GM23248 (cell line): ENCODE data around the gene ZNF385B. TPM values are rescaled to one million over a fixed set of nuclear protein-coding genes. Genes with fewer than 3 reads are reported as not detected.
A peak's percentile ranks its signal among the peaks of the same experiment; 100 is the strongest.

Experiments used
- DNase-seq: peaks from one replicate; pipeline ENCODE4 v3.0.0-alpha.2; 2015
- H2AFZ ChIP-seq: fragments of 200-600 bp; sonication (generic); 2 replicates; pipeline ENCODE4 v1.6.1; 2016; ENCODE audit warnings: antibody characterized with exemption
- H3F3A ChIP-seq: fragments of 200-600 bp; sonication (generic); 2 replicates; pipeline ENCODE4 v1.6.1; 2016; ENCODE audit warnings: mild to moderate bottlenecking, antibody characterized with exemption, mixed run types; ENCODE audit not compliant: insufficient read depth
- H3K27ac ChIP-seq: fragments of 200-600 bp; sonication (generic); 2 replicates; pipeline ENCODE4 v1.5.1; 2016; ENCODE audit warnings: mild to moderate bottlenecking
- H3K27me3 ChIP-seq: fragments of 200-600 bp; sonication (generic); replicated peaks from 2 replicates; pipeline ENCODE4 v1.6.1; 2016; ENCODE audit warnings: mild to moderate bottlenecking; ENCODE audit not compliant: insufficient read depth
- H3K36me3 ChIP-seq: fragments of 200-600 bp; sonication (generic); 2 replicates; pipeline ENCODE4 v1.6.1; 2016; ENCODE audit warnings: low read depth, mild to moderate bottlenecking
- H3K4me1 ChIP-seq: fragments of 200-600 bp; sonication (generic); 2 replicates; pipeline ENCODE4 v1.6.1; 2016; ENCODE audit warnings: mild to moderate bottlenecking; ENCODE audit not compliant: insufficient read depth
- H3K4me2 ChIP-seq: fragments of 200-600 bp; sonication (generic); one replicate; pipeline ENCODE4 v1.6.1; 2016; ENCODE audit warnings: mild to moderate bottlenecking; ENCODE audit not compliant: unreplicated experiment
- H3K4me3 ChIP-seq: fragments of 200-600 bp; sonication (generic); 2 replicates; pipeline ENCODE4 v1.5.1; 2016; ENCODE audit warnings: mild to moderate bottlenecking
- H3K79me2 ChIP-seq: fragments of 200-600 bp; sonication (generic); 2 replicates; pipeline ENCODE4 v1.6.1; 2016; ENCODE audit warnings: mild to moderate bottlenecking; ENCODE audit not compliant: insufficient read depth
- H3K9ac ChIP-seq: fragments of 200-600 bp; sonication (generic); 2 replicates; pipeline ENCODE4 v1.6.1; 2016; ENCODE audit warnings: mild to moderate bottlenecking
- H3K9me2 ChIP-seq: fragments of 200-600 bp; sonication (generic); 2 replicates; pipeline ENCODE4 v1.6.1; 2016; ENCODE audit warnings: mixed run types, mild to moderate bottlenecking, moderate library complexity; ENCODE audit not compliant: insufficient read depth
- H3K9me3 ChIP-seq: fragments of 200-600 bp; sonication (generic); one replicate; pipeline ENCODE4 v1.6.1; 2017; ENCODE audit warnings: low read depth
- H4K20me1 ChIP-seq: fragments of 200-600 bp; sonication (generic); 2 replicates; pipeline ENCODE4 v1.6.0; 2016; ENCODE audit not compliant: insufficient read depth
- EZH2 ChIP-seq: fragments of 200-600 bp; sonication (generic); IDR thresholded peaks from 2 replicates; pipeline ENCODE4 v1.6.1; 2018; ENCODE audit warnings: antibody characterized with exemption, mild to moderate bottlenecking; ENCODE audit not compliant: insufficient read depth, poor library complexity, severe bottlenecking
- EZH2phosphoT487 ChIP-seq: fragments of 200-600 bp; sonication (generic); IDR thresholded peaks from 2 replicates; pipeline ENCODE4 v1.6.1; 2018; ENCODE audit warnings: antibody characterized with exemption, moderate library complexity, mild to moderate bottlenecking, low read depth; ENCODE audit not compliant: insufficient read depth
- WGBS, 2 experiments: methylation state at CpG; one replicate each; pipeline ENCODE4 v1.1.6; 2015 to 2017; ENCODE audit warnings: low lambda C conversion rate in 2 of 2, low coverage in 1 of 2; ENCODE audit errors: missing lambda C conversion rate in 2 of 2; 5-methylcytosine and 5-hydroxymethylcytosine counted together
- in situ Hi-C: fragments of 300-500 bp; cut with MboI; formaldehyde crosslinking; loops from 2 replicates; pipeline ENCODE4 v1.15.0; 2020
- polyA plus RNA-seq: library from polyadenylated mRNA; unstranded; fragments of >200 nt; fragmentation: Nextera tagmentation; extraction: Ambion mirVana; gene quantifications from 2 replicates; pipeline ENCODE4 v1.2.1, GENCODE V29; 2016
- total RNA-seq: library from RNA; depleted of rRNA; stranded (reverse); fragments of >200 nt; shearing (Covaris generic); gene quantifications from 2 replicates; pipeline ENCODE4 v1.2.3, GENCODE V29; 2014

Gene ZNF385B
- total and polyA plus RNA-seq, 2 experiments from 2014 or later, result 0.30 TPM; not detected in 1

- no peaks in the 10 kb centered on the region for H3K4me1 ChIP-seq
- no peaks in the 10 kb centered on the region for H3K27me3 ChIP-seq
- no peak overlapping the region for H2AFZ ChIP-seq
- in situ Hi-C loops, result no loop called here
- H3K36me3 ChIP-seq, result no peaks in the 10 kb centered on the region
- no peak overlapping the region for H3K27ac ChIP-seq
- WGBS, 2 experiments, result 71 to 82% methylated on average over 1 of the region's 1 CpG
- TF ChIP-seq EZH2 (no peak), EZH2phosphoT487 (no peak)
- H3K4me3 ChIP-seq, result no peak overlapping the region
- no peaks in the 10 kb centered on the region for H3F3A ChIP-seq
- no peak overlapping the region for H3K9ac ChIP-seq
- H3K9me3 ChIP-seq, result no peaks in the 10 kb centered on the region
- DNase-seq, result no peak
- no peaks in the 10 kb centered on the region for H3K79me2 ChIP-seq
- no peaks in the 10 kb centered on the region for H4K20me1 ChIP-seq
- H3K9me2 ChIP-seq, result no peaks in the 10 kb centered on the region
- H3K4me2 ChIP-seq, result no peak overlapping the region
These were observed 311.2 kb downstream of the ZNF385B start for GRCh38 chr2:179550214-179550613.

- no peaks in the 10 kb centered on the region for H4K20me1 ChIP-seq
- no peaks in the 10 kb centered on the region for H3K9me3 ChIP-seq
- H2AFZ ChIP-seq, result no peak overlapping the region
- no peak overlapping the region for H3K9ac ChIP-seq
- TF ChIP-seq EZH2 (no peak), EZH2phosphoT487 (no peak)
- H3K4me1 ChIP-seq, result no peaks in the 10 kb centered on the region
- H3K4me2 ChIP-seq, result no peak overlapping the region
- no peaks in the 10 kb centered on the region for H3K9me2 ChIP-seq
- no peaks in the 10 kb centered on the region for H3F3A ChIP-seq
- no peaks in the 10 kb centered on the region for H3K36me3 ChIP-seq
- no peak for DNase-seq
- H3K27ac ChIP-seq, result no peak overlapping the region
- no peak overlapping the region for H3K4me3 ChIP-seq
- no peaks in the 10 kb centered on the region for H3K79me2 ChIP-seq
- WGBS, 2 experiments, result 97 to 98% methylated on average over 2 of the region's 2 CpGs
- in situ Hi-C loops, result no loop called here
- H3K27me3 ChIP-seq, result no peaks in the 10 kb centered on the region
These were observed 314.8 kb downstream of the ZNF385B start for GRCh38 chr2:179546656-179547055.

- H3K9ac ChIP-seq, result no peak overlapping the region
- 51 to 77% methylated on average over 2 of the region's 2 CpGs for WGBS, 2 experiments
- TF ChIP-seq EZH2 (no peak), EZH2phosphoT487 (no peak)
- no peak overlapping the region for H2AFZ ChIP-seq
- H3F3A ChIP-seq, result no peaks in the 10 kb centered on the region
- H3K4me3 ChIP-seq, result no peak overlapping the region
- H3K9me3 ChIP-seq, result no peaks in the 10 kb centered on the region
- no peaks in the 10 kb centered on the region for H3K27me3 ChIP-seq
- H3K79me2 ChIP-seq, result no peaks in the 10 kb centered on the region
- no peak overlapping the region for H3K4me2 ChIP-seq
- H4K20me1 ChIP-seq, result no peaks in the 10 kb centered on the region
- H3K36me3 ChIP-seq, result no peaks in the 10 kb centered on the region
- in situ Hi-C loops, result no loop called here
- no peaks in the 10 kb centered on the region for H3K4me1 ChIP-seq
- H3K27ac ChIP-seq, result no peak overlapping the region
- no peak for DNase-seq
- H3K9me2 ChIP-seq, result no peaks in the 10 kb centered on the region
These were observed 316.4 kb downstream of the ZNF385B start for GRCh38 chr2:179545024-179545423.

- no peaks in the 10 kb centered on the region for H3K79me2 ChIP-seq
- WGBS, 2 experiments, result 75 to 90% methylated on average over 3 of the region's 3 CpGs
- in situ Hi-C loops, result no loop called here
- no peak overlapping the region for H3K4me2 ChIP-seq
- H2AFZ ChIP-seq, result no peak overlapping the region
- no peak overlapping the region for H3K27ac ChIP-seq
- H3K27me3 ChIP-seq, result no peaks in the 10 kb centered on the region
- H3K36me3 ChIP-seq, result no peaks in the 10 kb centered on the region
- TF ChIP-seq EZH2phosphoT487 (no peak), EZH2 (no peak)
- no peaks in the 10 kb centered on the region for H3K4me1 ChIP-seq
- DNase-seq, result peak; percentile 7
- H3K9me3 ChIP-seq, result no peaks in the 10 kb centered on the region
- H3K9me2 ChIP-seq, result no peaks in the 10 kb centered on the region
- H3K9ac ChIP-seq, result no peak overlapping the region
- H4K20me1 ChIP-seq, result no peaks in the 10 kb centered on the region
- no peak overlapping the region for H3K4me3 ChIP-seq
- no peaks in the 10 kb centered on the region for H3F3A ChIP-seq
These were observed 318.0 kb downstream of the ZNF385B start for GRCh38 chr2:179543361-179543901.

- Histone ChIP-seq H3K27me3 (no peaks in the 10 kb centered on the region), H3K9me2 (no peaks in the 10 kb centered on the region), H2AFZ (no peak overlapping the region), H3K4me2 (no peak overlapping the region), H3K4me1 (no peaks in the 10 kb centered on the region), H3K27ac (no peak overlapping the region), H3K9me3 (no peaks in the 10 kb centered on the region), H4K20me1 (no peaks in the 10 kb centered on the region), H3K79me2 (no peaks in the 10 kb centered on the region), H3K9ac (no peak overlapping the region), H3F3A (no peaks in the 10 kb centered on the region), H3K36me3 (no peaks in the 10 kb centered on the region), H3K4me3 (no peak overlapping the region)
- no peak for DNase-seq
- no peak for TF ChIP-seq EZH2phosphoT487
- no peak for TF ChIP-seq EZH2
- in situ Hi-C loops, result no loop called here
- 78 to 86% methylated on average over 4 of the region's 4 CpGs for WGBS, 2 experiments
These were observed 319.8 kb downstream of the ZNF385B start for GRCh38 chr2:179541586-179541985.
